Measurements from ENCODE around the gene FASN.

The FASN gene

DNA sequence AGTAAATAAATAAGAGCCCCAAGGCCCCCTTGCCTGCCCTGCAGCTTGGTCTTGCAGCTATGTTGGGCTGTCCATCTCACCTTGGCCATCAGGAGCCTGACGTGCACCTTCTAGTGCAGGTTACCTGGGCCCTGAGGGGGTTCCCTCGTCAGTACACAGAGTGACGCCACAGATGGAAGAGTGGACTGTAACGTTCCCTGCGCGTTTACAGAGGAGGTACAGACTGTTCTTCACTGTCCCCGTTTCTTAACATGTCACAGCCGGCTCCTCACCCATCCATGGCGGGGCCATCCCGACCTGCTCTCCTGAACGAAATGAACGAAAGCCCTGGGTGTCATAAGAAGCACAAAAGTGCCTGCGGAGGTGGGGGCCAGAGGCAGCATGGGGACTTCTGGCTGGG is 15.9 kb upstream of the FASN start:
- Histone ChIP-seq H3K9ac (ENCODE audit: low read length) (no peak overlapping the region), H3K27me3 (ENCODE audit: control insufficient read depth, insufficient read depth, low read length) (no peaks in the 10 kb centered on the region), H3K36me3 (ENCODE audit: control insufficient read depth, insufficient read depth, low read length) (peaks cover 3% of the 10 kb centered on the region), H3K27ac (ENCODE audit: low read depth, low read length) (no peak overlapping the region), H3K4me1 (ENCODE audit: control insufficient read depth, insufficient read depth, low read length) (no peaks in the 10 kb centered on the region), H3K4me3 (ENCODE audit: low read length) (no peak overlapping the region)

GRCh38 chr17:82113422-82113821 is 15.4 kb upstream of the FASN start:
- Histone ChIP-seq H3K4me1 (ENCODE audit: control insufficient read depth, insufficient read depth, low read length) (no peaks in the 10 kb centered on the region), H3K4me3 (ENCODE audit: low read length) (no peak overlapping the region), H3K27ac (ENCODE audit: low read depth, low read length) (no peak overlapping the region), H3K9ac (ENCODE audit: low read length) (no peak overlapping the region), H3K36me3 (ENCODE audit: control insufficient read depth, insufficient read depth, low read length) (peaks cover 3% of the 10 kb centered on the region), H3K27me3 (ENCODE audit: control insufficient read depth, insufficient read depth, low read length) (no peaks in the 10 kb centered on the region)

- Histone ChIP-seq H3K27ac (ENCODE audit: low read depth, low read length) (no peak overlapping the region), H3K36me3 (ENCODE audit: control insufficient read depth, insufficient read depth, low read length) (peaks cover 3% of the 10 kb centered on the region), H3K27me3 (ENCODE audit: control insufficient read depth, insufficient read depth, low read length) (no peaks in the 10 kb centered on the region), H3K9ac (ENCODE audit: low read length) (no peak overlapping the region), H3K4me3 (ENCODE audit: low read length) (no peak overlapping the region), H3K4me1 (ENCODE audit: control insufficient read depth, insufficient read depth, low read length) (no peaks in the 10 kb centered on the region)
Observed at GRCh38 chr17:82112914-82113311, 14.9 kb upstream of the FASN start.

DNA sequence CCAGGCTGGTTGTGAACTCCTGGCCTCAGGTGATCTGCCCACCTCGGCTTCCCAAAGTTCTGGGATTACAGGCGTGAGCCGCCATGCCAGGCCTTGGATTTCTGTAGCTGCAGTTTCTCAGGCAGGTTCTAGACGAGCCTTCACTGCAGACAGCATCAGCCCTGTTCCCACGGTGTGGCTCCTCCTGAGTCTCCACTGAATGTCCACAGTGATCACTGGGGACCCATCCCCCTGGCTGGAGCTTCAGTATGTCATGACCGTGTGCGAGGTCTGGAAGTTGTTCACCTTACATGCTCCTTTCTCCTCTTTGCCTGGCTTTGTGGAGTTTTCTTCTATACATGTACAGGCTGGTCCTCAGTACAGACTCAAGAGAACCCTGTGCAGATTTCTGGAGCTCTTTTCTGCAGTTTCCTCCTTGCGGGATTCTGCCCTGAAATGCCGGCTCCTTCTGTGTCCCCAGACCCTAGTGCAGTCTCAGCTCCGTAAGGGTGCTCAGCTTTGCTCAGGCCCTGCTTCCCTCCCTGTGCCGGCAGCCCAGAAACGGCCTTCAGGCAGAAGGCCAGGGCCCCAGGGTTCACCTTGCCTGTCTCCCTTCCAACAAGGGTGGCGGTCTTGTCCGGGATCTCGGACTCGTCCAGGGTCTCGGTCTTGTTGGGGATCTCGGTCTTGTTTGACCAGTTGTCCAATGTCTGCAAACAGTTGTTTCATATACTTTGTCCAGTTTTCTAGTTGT is 14.3 kb upstream of the FASN start:
- H3K27ac ChIP-seq (ENCODE audit: low read depth, low read length): no peak overlapping the region
- H3K9ac ChIP-seq (ENCODE audit: low read length): no peak overlapping the region
- no peak overlapping the region for H3K4me3 ChIP-seq (ENCODE audit: low read length)
- H3K36me3 ChIP-seq (ENCODE audit: control insufficient read depth, insufficient read depth, low read length): peaks cover 3% of the 10 kb centered on the region
- no peaks in the 10 kb centered on the region for H3K4me1 ChIP-seq (ENCODE audit: control insufficient read depth, insufficient read depth, low read length)
- H3K27me3 ChIP-seq (ENCODE audit: control insufficient read depth, insufficient read depth, low read length): no peaks in the 10 kb centered on the region

GRCh38 chr17:82110298-82110697 is 12.3 kb upstream of the FASN start:
- H3K4me1 ChIP-seq (ENCODE audit: control insufficient read depth, insufficient read depth, low read length): no peaks in the 10 kb centered on the region
- H3K4me3 ChIP-seq (ENCODE audit: low read length): no peak overlapping the region
- peaks cover 3% of the 10 kb centered on the region for H3K36me3 ChIP-seq (ENCODE audit: control insufficient read depth, insufficient read depth, low read length)
- H3K27ac ChIP-seq (ENCODE audit: low read depth, low read length): no peak overlapping the region
- no peak overlapping the region for H3K9ac ChIP-seq (ENCODE audit: low read length)
- H3K27me3 ChIP-seq (ENCODE audit: control insufficient read depth, insufficient read depth, low read length): no peaks in the 10 kb centered on the region

DNA sequence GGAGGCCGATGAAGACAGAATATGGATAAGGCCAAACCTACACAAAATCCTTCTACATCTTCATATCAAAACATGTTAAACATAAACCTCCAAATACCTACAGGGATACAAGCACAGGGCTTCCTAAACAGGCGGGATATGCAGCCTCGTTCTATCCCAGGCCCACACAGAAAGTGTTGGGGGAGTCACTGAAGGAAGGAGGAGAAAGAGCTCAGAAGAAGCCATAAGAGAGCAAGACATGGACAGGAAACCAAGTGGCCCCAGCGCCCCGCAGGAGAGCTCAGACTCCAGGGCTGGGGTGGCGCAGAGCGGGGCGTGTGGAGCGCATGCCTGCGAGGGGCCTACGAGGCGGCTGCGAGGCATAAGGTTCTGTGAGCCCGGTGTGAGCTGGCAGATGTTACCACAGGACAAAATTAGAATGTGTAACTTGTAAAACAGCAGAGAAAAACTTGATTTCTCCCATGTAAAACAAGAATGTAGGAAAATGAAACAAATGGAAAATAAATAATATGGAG is 11.0 kb upstream of the FASN start:
- Histone ChIP-seq H3K9ac (ENCODE audit: low read length) (no peak overlapping the region), H3K4me3 (ENCODE audit: low read length) (no peak overlapping the region), H3K4me1 (ENCODE audit: control insufficient read depth, insufficient read depth, low read length) (peaks cover 3% of the 10 kb centered on the region), H3K27me3 (ENCODE audit: control insufficient read depth, insufficient read depth, low read length) (no peaks in the 10 kb centered on the region), H3K36me3 (ENCODE audit: control insufficient read depth, insufficient read depth, low read length) (peaks cover 3% of the 10 kb centered on the region), H3K27ac (ENCODE audit: low read depth, low read length) (no peak overlapping the region)

DNA sequence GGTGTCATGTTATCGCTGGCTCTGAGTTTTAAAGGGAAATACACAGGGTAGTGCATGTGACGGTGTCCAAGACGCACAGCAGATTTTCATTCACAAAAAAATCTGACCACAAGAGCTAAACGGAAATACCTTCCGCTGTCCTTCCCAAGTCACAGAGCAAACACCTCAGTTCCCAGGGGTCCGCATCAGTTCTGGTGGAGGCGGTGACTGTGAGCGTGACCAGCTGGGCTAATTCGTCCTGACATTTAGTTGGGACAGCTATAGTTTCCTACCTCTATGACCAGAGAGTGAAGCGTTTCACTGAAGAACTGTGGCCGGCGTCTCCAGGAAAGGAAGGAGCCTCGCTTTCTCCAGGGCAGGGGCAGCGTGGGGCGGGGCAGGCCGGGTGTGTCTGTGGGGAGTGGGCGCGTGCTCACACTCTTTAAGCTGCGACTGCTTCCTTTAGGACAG is 10.5 kb upstream of the FASN start:
- H3K27ac ChIP-seq (ENCODE audit: low read depth, low read length): no peak overlapping the region

DNA sequence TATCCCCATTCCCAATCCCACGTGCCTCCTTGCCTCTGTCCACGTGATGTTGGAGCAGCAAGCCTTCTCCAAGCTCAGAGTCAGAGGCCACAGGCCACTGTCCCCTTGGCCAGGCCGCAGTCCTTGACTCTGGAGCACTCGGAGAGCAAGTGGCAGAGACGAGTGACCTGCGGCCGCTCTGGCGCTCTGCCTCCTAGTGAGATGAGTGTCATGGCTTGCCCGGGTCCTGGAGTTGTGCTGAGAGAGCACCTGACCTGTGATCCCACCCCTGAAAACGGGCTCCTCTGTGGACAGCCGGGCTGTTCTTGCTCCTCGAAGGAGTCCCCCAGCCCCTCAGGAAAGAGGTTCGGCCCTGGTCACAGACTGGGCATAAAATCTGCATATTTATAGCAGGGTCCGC is 10.0 kb upstream of the FASN start:
- no peak overlapping the region for H3K4me3 ChIP-seq (ENCODE audit: low read length)

More for the DNA sequence above, 10.5 kb upstream of the FASN start:
- no peak overlapping the region for H3K4me3 ChIP-seq (ENCODE audit: low read length)
- H3K9ac ChIP-seq (ENCODE audit: low read length): no peak overlapping the region
- peaks cover 6% of the 10 kb centered on the region for H3K4me1 ChIP-seq (ENCODE audit: control insufficient read depth, insufficient read depth, low read length)
- no peaks in the 10 kb centered on the region for H3K27me3 ChIP-seq (ENCODE audit: control insufficient read depth, insufficient read depth, low read length)
- H3K36me3 ChIP-seq (ENCODE audit: control insufficient read depth, insufficient read depth, low read length): peaks cover 3% of the 10 kb centered on the region

GRCh38 chr17:82107341-82107860 is 9.4 kb upstream of the FASN start:
- no peak overlapping the region for H3K27ac ChIP-seq (ENCODE audit: low read depth, low read length)
- no peak overlapping the region for H3K4me3 ChIP-seq (ENCODE audit: low read length)
- peaks cover 6% of the 10 kb centered on the region for H3K4me1 ChIP-seq (ENCODE audit: control insufficient read depth, insufficient read depth, low read length)
- no peaks in the 10 kb centered on the region for H3K27me3 ChIP-seq (ENCODE audit: control insufficient read depth, insufficient read depth, low read length)
- no peaks in the 10 kb centered on the region for H3K36me3 ChIP-seq (ENCODE audit: control insufficient read depth, insufficient read depth, low read length)
- H3K9ac ChIP-seq (ENCODE audit: low read length): no peak overlapping the region

More for the DNA sequence above, 10.0 kb upstream of the FASN start:
- H3K4me1 ChIP-seq (ENCODE audit: control insufficient read depth, insufficient read depth, low read length): peaks cover 6% of the 10 kb centered on the region
- no peak overlapping the region for H3K27ac ChIP-seq (ENCODE audit: low read depth, low read length)
- H3K27me3 ChIP-seq (ENCODE audit: control insufficient read depth, insufficient read depth, low read length): no peaks in the 10 kb centered on the region
- H3K36me3 ChIP-seq (ENCODE audit: control insufficient read depth, insufficient read depth, low read length): no peaks in the 10 kb centered on the region
- H3K9ac ChIP-seq (ENCODE audit: low read length): no peak overlapping the region

GRCh38 chr17:82106688-82107305 is 8.8 kb upstream of the FASN start:
- H3K9ac ChIP-seq (ENCODE audit: low read length): peak overlapping the region; percentile 13
- H3K4me1 ChIP-seq (ENCODE audit: control insufficient read depth, insufficient read depth, low read length): peaks cover 6% of the 10 kb centered on the region
- H3K36me3 ChIP-seq (ENCODE audit: control insufficient read depth, insufficient read depth, low read length): no peaks in the 10 kb centered on the region
- no peaks in the 10 kb centered on the region for H3K27me3 ChIP-seq (ENCODE audit: control insufficient read depth, insufficient read depth, low read length)
- H3K4me3 ChIP-seq (ENCODE audit: low read length): peak overlapping the region; percentile 48
- peak overlapping the region; percentile 26 for H3K27ac ChIP-seq (ENCODE audit: low read depth, low read length)

- Histone ChIP-seq H3K9ac (ENCODE audit: low read length) (peak overlapping the region; percentile 14), H3K4me1 (ENCODE audit: control insufficient read depth, insufficient read depth, low read length) (peaks cover 6% of the 10 kb centered on the region), H3K4me3 (ENCODE audit: low read length) (peak overlapping the region; percentile 48), H3K36me3 (ENCODE audit: control insufficient read depth, insufficient read depth, low read length) (no peaks in the 10 kb centered on the region), H3K27me3 (ENCODE audit: control insufficient read depth, insufficient read depth, low read length) (no peaks in the 10 kb centered on the region), H3K27ac (ENCODE audit: low read depth, low read length) (peak overlapping the region; percentile 26)
Observed at GRCh38 chr17:82105882-82106687, 8.0 kb upstream of the FASN start.

GRCh38 chr17:82105417-82105881 is 7.4 kb upstream of the FASN start:
- H3K36me3 ChIP-seq (ENCODE audit: control insufficient read depth, insufficient read depth, low read length): no peaks in the 10 kb centered on the region
- H3K27me3 ChIP-seq (ENCODE audit: control insufficient read depth, insufficient read depth, low read length): no peaks in the 10 kb centered on the region
- H3K27ac ChIP-seq (ENCODE audit: low read depth, low read length): no peak overlapping the region
- no peak overlapping the region for H3K4me3 ChIP-seq (ENCODE audit: low read length)
- no peak overlapping the region for H3K9ac ChIP-seq (ENCODE audit: low read length)
- peaks cover 6% of the 10 kb centered on the region for H3K4me1 ChIP-seq (ENCODE audit: control insufficient read depth, insufficient read depth, low read length)

All from rectal smooth muscle tissue (tissue), 1 donor.